HepG2 (cell line): ENCODE measurements around the gene CSNK1G3.

Experiments
- RORA ChIP-seq: sonication (generic); formaldehyde crosslinking; IDR thresholded peaks from 2 replicates; pipeline ENCODE4 v1.5.0; 2020; ENCODE audit warnings: mild to moderate bottlenecking, missing genetic modification reagents, moderate library complexity
- ZNF44 ChIP-seq: sonication (generic); formaldehyde crosslinking; IDR thresholded peaks from 2 replicates; pipeline ENCODE4 v1.5.1; 2020; ENCODE audit warnings: mild to moderate bottlenecking, missing genetic modification reagents

- TF ChIP-seq ZNF44 (CRISPR knock-in tag) (no peak), RORA (CRISPR knock-in tag) (no peak)
Measured at GRCh38 chr5:123664961-123665360, 153.0 kb downstream of the CSNK1G3 start.
